ENCODE data around the gene LPCAT3.

Gene LPCAT3

DNA sequence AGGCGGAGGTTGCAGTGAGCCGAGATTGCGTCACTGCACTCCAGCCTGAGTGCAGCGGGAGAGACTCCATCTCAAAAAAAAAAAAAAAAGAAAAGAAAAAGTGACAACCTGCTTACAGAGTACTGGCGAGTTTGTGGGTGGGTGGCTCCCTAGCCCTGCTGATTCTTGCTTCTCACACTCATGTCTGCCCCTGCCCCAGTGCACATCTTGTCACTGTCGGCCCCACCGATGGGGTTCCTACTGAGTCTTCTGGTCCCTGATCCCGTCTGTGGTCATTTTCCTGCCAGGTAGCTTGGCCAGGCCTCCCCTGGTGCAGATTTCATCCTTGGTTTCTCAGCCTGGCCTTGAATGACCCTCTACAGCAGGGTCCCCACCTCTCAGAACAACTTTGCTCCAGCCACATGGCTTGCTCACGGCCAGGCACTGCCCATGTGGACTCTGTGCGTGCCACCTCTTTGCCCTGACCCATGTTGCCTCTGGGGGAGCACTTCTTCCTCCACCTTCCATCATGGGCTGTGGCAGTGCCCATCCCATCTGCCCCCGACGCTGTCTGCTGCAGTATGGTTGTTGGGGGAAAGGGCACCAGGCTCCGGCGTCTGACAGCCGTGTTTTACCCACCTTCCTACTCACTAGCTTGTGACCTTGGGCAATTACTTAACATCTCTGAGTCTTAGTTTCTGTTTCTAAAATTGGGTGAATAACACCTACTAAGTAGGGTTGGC, 69.2 kb downstream of the LPCAT3 start:
- H3K9me3 Mint-ChIP-seq, result no peaks in the 10 kb centered on the region
- peaks cover 38% of the 10 kb centered on the region for H3K36me3 Mint-ChIP-seq (ENCODE audit: low read depth)
- peaks cover 80% of the 10 kb centered on the region for H3K4me1 Mint-ChIP-seq (ENCODE audit: low read depth)
- peak overlapping the region; percentile 99 for H3K27ac Mint-ChIP-seq
- H3K4me3 Mint-ChIP-seq, result peak overlapping the region; percentile 66
- H3K27me3 Mint-ChIP-seq, result no peaks in the 10 kb centered on the region

DNA sequence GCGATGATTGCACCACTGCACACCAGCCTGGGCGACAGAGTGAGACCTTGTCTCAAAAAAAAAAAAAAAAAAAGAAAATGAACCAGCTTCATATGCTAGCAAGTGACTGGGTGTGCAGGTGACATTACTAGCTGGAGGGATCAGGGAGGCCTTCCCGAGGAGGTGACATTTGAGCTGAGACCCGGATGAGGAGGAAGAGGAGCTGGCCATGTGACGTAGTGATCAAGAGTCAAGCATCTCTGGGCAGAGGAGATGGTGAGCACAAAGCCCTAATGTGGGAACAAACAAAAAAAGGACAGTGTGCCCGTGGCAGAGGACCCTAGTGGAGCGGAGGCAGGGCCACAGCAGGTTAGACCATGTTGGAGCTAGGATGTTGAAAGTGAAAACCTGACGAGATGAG, 70.7 kb downstream of the LPCAT3 start:
- H3K9me3 Mint-ChIP-seq, result no peaks in the 10 kb centered on the region
- peaks cover 28% of the 10 kb centered on the region for H3K36me3 Mint-ChIP-seq (ENCODE audit: low read depth)
- H3K27me3 Mint-ChIP-seq, result peaks cover 4% of the 10 kb centered on the region
- peak overlapping the region; percentile 85 for H3K27ac Mint-ChIP-seq
- H3K4me3 Mint-ChIP-seq, result peak overlapping the region; percentile 98
- peaks cover 80% of the 10 kb centered on the region for H3K4me1 Mint-ChIP-seq (ENCODE audit: low read depth)

DNA sequence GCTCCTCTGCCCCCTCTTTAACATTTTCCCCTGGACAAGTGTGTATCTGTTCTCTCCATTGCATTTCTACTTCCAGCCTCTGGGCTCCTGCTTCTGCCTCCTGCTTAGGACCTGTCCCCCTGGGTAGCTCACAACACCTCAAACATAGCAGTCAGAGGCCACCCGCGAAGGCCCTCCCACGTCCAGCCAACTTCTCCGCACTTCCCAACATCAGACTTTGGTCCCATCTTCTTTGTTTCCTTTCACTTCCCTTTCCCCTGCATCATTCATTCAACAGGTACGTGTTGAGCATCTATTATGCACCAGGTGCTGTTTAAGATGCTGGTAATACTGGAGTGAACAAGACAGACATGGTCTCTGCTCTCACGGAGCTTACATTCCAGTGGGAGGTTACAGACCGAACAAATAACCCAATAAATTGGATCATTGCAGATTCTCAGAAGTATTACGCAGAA, 71.3 kb downstream of the LPCAT3 start:
- H3K9me3 Mint-ChIP-seq, result no peaks in the 10 kb centered on the region
- H3K27ac Mint-ChIP-seq, result peak overlapping the region; percentile 99
- H3K4me1 Mint-ChIP-seq (ENCODE audit: low read depth), result peaks cover 86% of the 10 kb centered on the region
- H3K36me3 Mint-ChIP-seq (ENCODE audit: low read depth), result peaks cover 23% of the 10 kb centered on the region
- peaks cover 4% of the 10 kb centered on the region for H3K27me3 Mint-ChIP-seq
- H3K4me3 Mint-ChIP-seq, result peak overlapping the region; percentile 98

DNA sequence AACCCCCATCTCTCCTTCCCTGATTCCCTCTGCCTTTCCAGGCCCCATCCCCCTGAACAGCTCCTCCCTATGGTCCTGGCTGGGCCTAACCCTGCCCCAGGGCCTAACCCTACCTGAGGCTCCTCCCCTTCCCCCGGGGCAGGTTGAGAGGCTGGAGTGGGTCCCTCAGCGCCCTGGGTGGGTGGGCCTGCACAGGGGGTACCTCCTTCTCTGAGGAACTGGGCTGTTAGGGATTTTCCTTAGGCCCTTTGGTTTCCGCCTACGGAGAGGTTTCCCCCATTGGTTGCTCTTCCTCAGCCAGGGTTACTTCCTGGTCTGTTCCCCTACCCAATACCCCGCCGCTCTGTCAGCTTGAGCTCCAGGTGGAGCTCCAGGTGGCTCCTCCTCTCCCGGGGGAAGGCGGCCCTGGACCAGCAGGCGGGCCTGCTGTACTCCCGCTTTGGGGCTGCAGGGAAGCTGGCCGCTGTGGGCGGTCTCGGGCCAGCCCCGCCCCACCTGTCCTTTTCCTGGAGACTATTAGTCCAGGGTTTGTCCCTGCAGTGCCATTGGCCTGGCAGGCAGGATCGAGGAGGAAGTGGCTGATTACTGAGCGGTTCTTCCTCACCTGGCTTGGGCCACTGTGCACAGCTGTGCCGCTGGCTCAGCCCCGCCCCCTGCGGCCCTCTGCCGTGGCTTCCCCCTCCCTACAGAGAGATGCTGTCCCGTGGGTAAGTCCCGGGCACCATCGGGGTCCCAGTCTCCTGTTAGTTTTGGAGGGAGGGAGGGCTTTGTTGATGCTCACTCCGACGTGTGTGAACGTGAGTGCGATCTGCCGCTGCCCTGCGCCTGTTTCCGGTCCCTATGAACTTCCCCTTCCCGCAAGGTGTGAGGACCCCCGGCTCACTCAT, 72.0 kb downstream of the LPCAT3 start:
- Mint-ChIP-seq H3K27me3 (peaks cover 4% of the 10 kb centered on the region), H3K27ac (peak overlapping the region; percentile 99), H3K9me3 (no peaks in the 10 kb centered on the region), H3K36me3 (ENCODE audit: low read depth) (peaks cover 23% of the 10 kb centered on the region), H3K4me1 (ENCODE audit: low read depth) (peaks cover 86% of the 10 kb centered on the region), H3K4me3 (peak overlapping the region; percentile 98)

DNA sequence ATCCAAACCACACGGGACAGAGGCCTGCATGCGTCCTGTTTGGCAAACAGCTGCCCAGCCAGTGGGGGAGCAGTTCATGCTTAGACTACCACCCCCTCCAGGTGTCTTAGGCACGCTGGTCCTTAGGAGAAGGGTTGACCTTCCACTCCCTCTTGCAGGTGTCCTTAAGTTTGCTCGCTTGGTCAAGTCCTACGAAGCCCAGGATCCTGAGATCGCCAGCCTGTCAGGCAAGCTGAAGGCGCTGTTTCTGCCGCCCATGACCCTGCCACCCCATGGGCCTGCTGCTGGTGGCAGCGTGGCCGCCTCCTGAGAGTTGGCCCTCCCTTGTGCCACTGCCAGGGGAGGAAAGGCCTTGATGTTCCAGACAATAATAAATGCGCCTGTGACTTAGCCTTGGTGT, 72.7 kb downstream of the LPCAT3 start:
- peak overlapping the region; percentile 98 for H3K4me3 Mint-ChIP-seq
- no peaks in the 10 kb centered on the region for H3K9me3 Mint-ChIP-seq
- peaks cover 81% of the 10 kb centered on the region for H3K4me1 Mint-ChIP-seq (ENCODE audit: low read depth)
- H3K27ac Mint-ChIP-seq, result peak overlapping the region; percentile 99
- peaks cover 23% of the 10 kb centered on the region for H3K36me3 Mint-ChIP-seq (ENCODE audit: low read depth)
- H3K27me3 Mint-ChIP-seq, result peaks cover 4% of the 10 kb centered on the region

DNA sequence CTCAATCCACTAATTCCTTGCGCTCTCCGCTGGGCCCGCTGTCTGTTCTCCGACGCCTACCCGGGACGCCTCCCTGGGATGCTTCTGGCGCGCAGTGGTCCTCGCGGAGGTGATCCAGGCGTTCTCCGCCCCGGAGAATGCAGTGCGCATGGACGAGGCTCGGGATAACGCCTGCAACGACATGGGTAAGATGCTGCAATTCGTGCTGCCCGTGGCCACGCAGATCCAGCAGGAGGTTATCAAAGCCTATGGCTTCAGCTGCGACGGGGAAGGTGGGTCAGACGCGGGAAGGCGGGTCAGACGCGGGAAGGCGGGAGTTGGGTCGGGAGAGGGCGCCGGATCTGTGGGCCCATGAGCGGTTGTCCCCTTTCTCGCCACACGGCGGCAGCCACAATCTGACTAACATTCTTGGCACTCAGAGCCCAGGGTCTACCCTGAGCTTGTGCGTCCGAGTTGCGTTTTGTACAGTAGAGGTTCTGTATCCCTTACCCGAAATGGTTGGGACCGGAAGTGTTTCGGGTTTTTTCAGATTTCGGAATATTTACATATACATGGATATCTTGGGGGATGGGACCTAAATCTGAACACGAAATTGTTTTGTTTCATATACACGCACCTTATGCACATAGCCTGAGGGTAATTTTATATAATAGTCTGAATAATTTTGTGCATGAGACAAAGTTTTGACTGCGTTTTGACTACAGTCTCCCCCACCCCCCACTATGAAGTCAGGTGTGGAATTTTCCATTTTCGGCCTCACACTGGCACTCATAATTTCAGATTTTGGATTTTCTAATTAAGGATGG, 73.7 kb downstream of the LPCAT3 start:
- Mint-ChIP-seq H3K9me3 (no peaks in the 10 kb centered on the region), H3K27me3 (peaks cover 4% of the 10 kb centered on the region), H3K4me1 (ENCODE audit: low read depth) (peaks cover 71% of the 10 kb centered on the region), H3K27ac (peak overlapping the region; percentile 99), H3K4me3 (peak overlapping the region; percentile 98), H3K36me3 (ENCODE audit: low read depth) (peaks cover 26% of the 10 kb centered on the region)

DNA sequence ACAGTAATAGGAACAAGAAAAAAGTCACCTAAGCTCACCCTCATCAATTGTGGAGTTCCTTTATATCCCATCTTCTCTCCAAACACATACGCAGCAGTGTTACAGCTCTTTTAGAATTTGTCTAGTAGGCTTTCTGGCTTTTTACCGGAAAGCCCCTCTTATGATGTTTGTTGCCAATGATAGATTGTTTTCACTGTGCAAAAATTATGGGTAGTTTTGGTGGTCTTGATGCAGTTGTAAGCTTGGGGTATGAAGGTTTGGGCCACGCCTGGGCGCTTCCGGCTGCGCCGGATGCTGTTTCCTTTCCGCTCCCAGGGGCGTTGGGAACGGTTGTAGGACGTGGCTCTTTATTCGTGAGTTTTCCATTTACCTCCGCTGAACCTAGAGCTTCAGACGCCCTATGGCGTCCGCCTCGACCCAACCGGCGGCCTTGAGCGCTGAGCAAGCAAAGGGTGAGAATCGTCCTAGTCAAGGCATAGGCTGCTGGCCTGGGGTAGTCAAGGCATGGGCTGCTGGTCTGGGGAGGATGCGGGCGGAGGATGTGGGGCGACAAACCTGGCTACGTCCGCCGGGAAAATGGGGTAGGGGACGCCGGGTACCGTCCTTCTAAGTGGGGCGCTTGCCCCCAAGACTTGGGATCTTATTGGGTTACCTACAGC, 74.4 kb downstream of the LPCAT3 start, which contains the start of the genes C12orf57 and RNU7-1:
C12orf57 (plus strand) TSS at position 301 of the 659 bp plus-strand sequence; CDS start at position 401, 100 bp downstream.
RNU7-1 (plus strand) TSS at position 95 of the 659 bp plus-strand sequence.
- no peaks in the 10 kb centered on the region for H3K9me3 Mint-ChIP-seq
- H3K36me3 Mint-ChIP-seq (ENCODE audit: low read depth), result peaks cover 31% of the 10 kb centered on the region
- H3K27ac Mint-ChIP-seq, result peak within 1 kb of the TSS; percentile 99
- peak within 1 kb of the TSS; percentile 98 for H3K4me3 Mint-ChIP-seq
- peaks cover 4% of the 10 kb centered on the region for H3K27me3 Mint-ChIP-seq
- H3K4me1 Mint-ChIP-seq (ENCODE audit: low read depth), result peaks cover 71% of the 10 kb centered on the region

DNA sequence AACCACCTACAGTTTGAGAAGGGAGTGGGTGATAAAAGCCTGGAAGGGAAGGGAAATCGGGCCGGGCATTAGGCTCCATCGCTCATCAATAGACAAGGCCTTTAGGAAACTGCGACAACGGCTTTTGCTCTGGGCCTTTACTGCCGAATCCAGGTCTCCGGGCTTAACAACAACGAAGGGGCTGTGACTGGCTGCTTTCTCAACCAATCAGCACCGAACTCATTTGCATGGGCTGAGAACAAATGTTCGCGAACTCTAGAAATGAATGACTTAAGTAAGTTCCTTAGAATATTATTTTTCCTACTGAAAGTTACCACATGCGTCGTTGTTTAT, 74.9 kb downstream of the LPCAT3 start:
- H3K9me3 Mint-ChIP-seq, result no peaks in the 10 kb centered on the region
- peaks cover 4% of the 10 kb centered on the region for H3K27me3 Mint-ChIP-seq
- H3K36me3 Mint-ChIP-seq (ENCODE audit: low read depth), result peaks cover 31% of the 10 kb centered on the region
- peaks cover 68% of the 10 kb centered on the region for H3K4me1 Mint-ChIP-seq (ENCODE audit: low read depth)
- peak overlapping the region; percentile 99 for H3K27ac Mint-ChIP-seq
- peak overlapping the region; percentile 98 for H3K4me3 Mint-ChIP-seq

DNA sequence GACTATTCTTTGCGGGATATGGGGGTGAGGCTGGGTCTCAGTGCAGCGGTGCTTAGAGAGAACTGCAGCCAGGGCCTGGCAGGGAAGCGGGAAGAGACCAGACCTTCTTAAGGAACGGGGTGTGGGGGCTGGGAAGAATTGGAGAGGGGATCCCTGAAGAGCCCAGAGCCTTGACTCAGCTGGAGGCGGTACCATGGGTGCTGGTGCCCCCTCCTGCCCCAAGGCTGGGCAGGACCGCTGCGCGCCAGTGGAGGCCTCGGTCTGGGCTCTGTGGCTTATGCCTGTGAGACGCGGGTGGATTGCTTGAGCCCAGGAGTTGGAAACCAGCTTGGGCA, 76.0 kb downstream of the LPCAT3 start:
- Mint-ChIP-seq H3K9me3 (no peaks in the 10 kb centered on the region), H3K27me3 (peaks cover 4% of the 10 kb centered on the region), H3K27ac (peak overlapping the region; percentile 99), H3K4me3 (no peak overlapping the region), H3K36me3 (ENCODE audit: low read depth) (peaks cover 31% of the 10 kb centered on the region), H3K4me1 (ENCODE audit: low read depth) (peaks cover 63% of the 10 kb centered on the region)

DNA sequence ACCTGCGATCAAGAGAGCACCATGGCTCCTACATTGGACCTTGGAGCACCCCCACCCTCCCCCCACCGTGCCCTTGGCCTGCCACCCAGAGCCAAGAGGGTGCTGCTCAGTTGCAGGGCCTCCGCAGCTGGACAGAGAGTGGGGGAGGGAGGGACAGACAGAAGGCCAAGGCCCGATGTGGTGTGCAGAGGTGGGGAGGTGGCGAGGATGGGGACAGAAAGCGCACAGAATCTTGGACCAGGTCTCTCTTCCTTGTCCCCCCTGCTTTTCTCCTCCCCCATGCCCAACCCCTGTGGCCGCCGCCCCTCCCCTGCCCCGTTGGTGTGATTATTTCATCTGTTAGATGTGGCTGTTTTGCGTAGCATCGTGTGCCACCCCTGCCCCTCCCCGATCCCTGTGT, 76.5 kb downstream of the LPCAT3 start:
- Mint-ChIP-seq H3K9me3 (no peaks in the 10 kb centered on the region), H3K4me3 (no peak overlapping the region), H3K27me3 (peaks cover 4% of the 10 kb centered on the region), H3K27ac (no peak overlapping the region), H3K36me3 (ENCODE audit: low read depth) (peaks cover 32% of the 10 kb centered on the region), H3K4me1 (ENCODE audit: low read depth) (peaks cover 60% of the 10 kb centered on the region)

DNA sequence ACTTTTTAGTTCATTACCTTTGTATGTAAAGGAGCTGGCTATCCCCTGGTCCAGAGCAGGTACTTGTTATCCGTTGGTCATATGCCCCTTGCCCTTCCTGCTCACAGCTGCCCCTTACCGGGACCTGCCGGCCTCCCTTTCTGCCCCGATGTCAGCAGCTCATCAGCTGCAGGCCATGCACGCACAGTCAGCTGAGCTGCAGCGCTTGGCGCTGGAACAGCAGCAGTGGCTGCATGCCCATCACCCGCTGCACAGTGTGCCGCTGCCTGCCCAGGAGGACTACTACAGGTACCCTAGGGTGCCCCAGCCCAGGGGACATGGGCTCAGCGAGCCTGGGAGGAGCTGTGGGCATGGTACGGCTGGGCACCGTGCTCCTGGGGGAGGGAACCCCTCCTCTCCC, 77.0 kb downstream of the LPCAT3 start:
- H3K27ac Mint-ChIP-seq, result no peak overlapping the region
- peaks cover 60% of the 10 kb centered on the region for H3K4me1 Mint-ChIP-seq (ENCODE audit: low read depth)
- no peaks in the 10 kb centered on the region for H3K9me3 Mint-ChIP-seq
- peaks cover 37% of the 10 kb centered on the region for H3K36me3 Mint-ChIP-seq (ENCODE audit: low read depth)
- H3K4me3 Mint-ChIP-seq, result no peak overlapping the region
- H3K27me3 Mint-ChIP-seq, result peaks cover 4% of the 10 kb centered on the region

DNA sequence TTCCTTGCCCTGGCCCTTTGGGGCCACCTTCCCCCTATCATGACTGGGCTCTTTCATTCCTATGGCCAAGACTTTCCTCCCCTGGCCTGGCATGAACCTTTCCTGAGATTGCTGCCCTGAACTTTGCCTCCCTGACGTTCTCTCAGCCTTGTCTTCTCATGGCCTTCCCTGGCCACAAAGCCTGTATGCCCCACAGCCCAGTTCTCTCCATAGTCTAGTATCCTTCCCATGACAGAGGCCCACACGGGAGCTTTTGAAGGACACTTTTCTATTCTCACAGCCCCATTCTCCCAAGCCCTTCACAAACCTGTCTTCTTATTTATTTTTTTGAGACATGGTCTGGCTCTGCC, 79.1 kb downstream of the LPCAT3 start:
- H3K9me3 Mint-ChIP-seq, result no peaks in the 10 kb centered on the region
- peaks cover 61% of the 10 kb centered on the region for H3K4me1 Mint-ChIP-seq (ENCODE audit: low read depth)
- peaks cover 4% of the 10 kb centered on the region for H3K27me3 Mint-ChIP-seq
- H3K27ac Mint-ChIP-seq, result peak overlapping the region; percentile 85
- H3K4me3 Mint-ChIP-seq, result peak overlapping the region; percentile 70
- H3K36me3 Mint-ChIP-seq (ENCODE audit: low read depth), result peaks cover 40% of the 10 kb centered on the region

DNA sequence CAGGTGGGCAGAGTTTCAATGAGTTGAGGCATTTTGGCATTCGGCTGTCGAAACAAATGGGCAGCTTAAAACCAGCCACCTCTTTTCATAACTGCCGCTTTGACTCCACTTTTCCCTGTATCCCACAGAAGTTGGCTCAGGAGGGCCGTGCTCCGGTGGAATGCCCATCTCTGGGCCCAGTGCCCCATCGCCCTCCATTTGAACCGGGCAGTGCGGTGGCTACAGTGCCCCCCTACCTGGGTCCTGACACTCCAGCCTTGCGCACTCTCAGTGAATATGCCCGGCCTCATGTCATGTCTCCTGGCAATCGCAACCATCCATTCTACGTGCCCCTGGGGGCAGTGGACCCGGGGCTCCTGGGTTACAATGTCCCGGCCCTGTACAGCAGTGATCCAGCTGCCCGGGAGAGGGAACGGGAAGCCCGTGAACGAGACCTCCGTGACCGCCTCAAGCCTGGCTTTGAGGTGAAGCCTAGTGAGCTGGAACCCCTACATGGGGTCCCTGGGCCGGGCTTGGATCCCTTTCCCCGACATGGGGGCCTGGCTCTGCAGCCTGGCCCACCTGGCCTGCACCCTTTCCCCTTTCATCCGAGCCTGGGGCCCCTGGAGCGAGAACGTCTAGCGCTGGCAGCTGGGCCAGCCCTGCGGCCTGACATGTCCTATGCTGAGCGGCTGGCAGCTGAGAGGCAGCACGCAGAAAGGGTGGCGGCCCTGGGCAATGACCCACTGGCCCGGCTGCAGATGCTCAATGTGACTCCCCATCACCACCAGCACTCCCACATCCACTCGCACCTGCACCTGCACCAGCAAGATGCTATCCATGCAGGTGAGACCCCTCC, 79.7 kb downstream of the LPCAT3 start:
- H3K27me3 Mint-ChIP-seq, result peaks cover 2% of the 10 kb centered on the region
- peaks cover 43% of the 10 kb centered on the region for H3K36me3 Mint-ChIP-seq (ENCODE audit: low read depth)
- H3K4me1 Mint-ChIP-seq (ENCODE audit: low read depth), result peaks cover 60% of the 10 kb centered on the region
- H3K4me3 Mint-ChIP-seq, result peak overlapping the region; percentile 93
- peak overlapping the region; percentile 99 for H3K27ac Mint-ChIP-seq
- no peaks in the 10 kb centered on the region for H3K9me3 Mint-ChIP-seq

Data from stimulated activated naive CD8-positive, alpha-beta T cell treated with anti-CD3 and anti-CD28 coated beads, Interleukin-15, Interleukin-2, amounts not matched to agents 100 ng/mL and 50 ng/mL, for 24 hours (primary cell).